ENCODE data around the gene ELFN1.

GRCh38 chr7:1665549-1666316 is 4.3 kb upstream of the ELFN1 start:
- TF ChIP-seq CTCF (IDR thresholded peaks at IDR 0.05) (no peak), EP300 (IDR thresholded peaks at IDR 0.05) (no peak), POLR2AphosphoS5 (IDR thresholded peaks at IDR 0.05) (no peak), POLR2A (IDR thresholded peaks at IDR 0.05) (no peak)
